Activated T-cell treated with anti-CD3 and anti-CD28 coated beads for 48 hours (primary cell): ENCODE measurements around the gene PCDH17.

Source experiments
- DNase-seq: peaks from one replicate; pipeline ENCODE4 v3.0.0-alpha.2; 2020; ENCODE audit warnings: low read depth

PCDH17 gene

GRCh38 chr13:57739543-57740190, 108.1 kb downstream of the PCDH17 start:
- DNase-seq = no peak

DNA sequence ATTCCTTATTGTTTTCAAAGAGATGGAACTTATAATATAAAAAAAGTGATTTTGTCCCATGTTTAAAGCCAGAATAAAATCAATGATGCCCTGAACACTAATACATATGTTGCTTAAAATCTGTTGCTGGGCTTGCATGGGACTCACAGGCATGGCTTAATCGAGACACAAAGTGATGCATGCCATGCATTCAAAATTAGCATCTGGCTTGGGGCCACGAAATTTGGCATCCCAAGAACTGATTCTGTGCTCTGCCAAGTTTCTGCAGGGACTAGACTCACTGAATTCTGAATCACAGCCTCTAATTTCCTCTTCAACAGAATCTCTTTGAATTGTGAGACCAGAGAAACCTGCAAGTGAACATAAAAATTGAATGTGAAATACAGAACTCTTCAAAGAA, 109.2 kb downstream of the PCDH17 start:
- DNase-seq = no peak

DNA sequence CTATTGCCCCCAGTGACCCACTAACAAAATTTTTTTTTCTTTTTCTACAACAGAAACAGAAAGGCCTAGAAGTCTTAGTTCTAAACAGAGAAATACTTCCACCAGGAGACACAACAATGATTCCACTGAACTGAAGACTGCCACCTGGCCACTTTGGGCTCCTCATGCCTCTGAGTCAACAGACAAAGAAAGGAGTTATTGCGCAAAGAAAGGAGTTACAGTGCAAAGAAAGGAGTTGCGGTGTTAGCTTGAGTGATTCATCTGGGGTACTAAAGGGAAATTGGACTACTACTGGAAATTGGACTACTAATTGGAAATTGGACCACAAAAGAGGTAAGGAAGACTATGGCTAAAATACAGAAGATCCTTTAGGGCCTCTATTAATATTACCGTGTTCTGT, 116.6 kb downstream of the PCDH17 start:
- no peak for DNase-seq

DNA sequence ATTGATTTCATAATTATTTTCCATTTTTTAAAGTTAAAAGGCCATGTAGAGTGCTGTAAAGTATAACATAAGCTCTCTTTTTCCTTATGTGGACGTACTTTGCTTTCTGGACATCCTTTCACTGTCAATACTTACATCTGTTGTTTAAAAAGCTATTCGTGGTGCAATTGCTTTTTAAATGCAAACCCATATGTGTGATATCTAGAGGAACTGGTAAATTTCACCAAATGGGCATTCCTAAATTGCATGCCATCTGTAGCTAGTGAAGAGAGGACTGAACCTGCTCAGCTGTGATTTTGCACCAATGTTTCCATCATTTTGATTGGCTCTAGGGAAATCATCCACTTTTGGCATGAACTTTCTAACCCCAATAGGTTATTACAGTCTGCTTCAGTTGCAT, 129.4 kb downstream of the PCDH17 start:
- no peak for DNase-seq

- no peak for DNase-seq
These were observed 132.1 kb downstream of the PCDH17 start for GRCh38 chr13:57763689-57764088.
